Prostate gland (tissue), 2 donors: ENCODE data around the gene FABP1.

Experiments
- CTCF ChIP-seq, 4 experiments: fragments of 200-600 bp in 2 of 4; fragments of 450-650 bp in 2 of 4; sonication (generic) in 2 of 4; IDR thresholded peaks; 1 replicate in 3 of 4; 2 replicates in 1 of 4; pipeline ENCODE4 v1.5.1; 2016 to 2019; ENCODE audit warnings: antibody characterized with exemption in 4 of 4, mild to moderate bottlenecking in 2 of 4, moderate library complexity in 2 of 4
- POLR2A ChIP-seq: fragments of 450-650 bp; IDR thresholded peaks from one replicate; pipeline ENCODE4 v1.6.1; 2016; ENCODE audit warnings: antibody characterized with exemption, mild to moderate bottlenecking

DNA sequence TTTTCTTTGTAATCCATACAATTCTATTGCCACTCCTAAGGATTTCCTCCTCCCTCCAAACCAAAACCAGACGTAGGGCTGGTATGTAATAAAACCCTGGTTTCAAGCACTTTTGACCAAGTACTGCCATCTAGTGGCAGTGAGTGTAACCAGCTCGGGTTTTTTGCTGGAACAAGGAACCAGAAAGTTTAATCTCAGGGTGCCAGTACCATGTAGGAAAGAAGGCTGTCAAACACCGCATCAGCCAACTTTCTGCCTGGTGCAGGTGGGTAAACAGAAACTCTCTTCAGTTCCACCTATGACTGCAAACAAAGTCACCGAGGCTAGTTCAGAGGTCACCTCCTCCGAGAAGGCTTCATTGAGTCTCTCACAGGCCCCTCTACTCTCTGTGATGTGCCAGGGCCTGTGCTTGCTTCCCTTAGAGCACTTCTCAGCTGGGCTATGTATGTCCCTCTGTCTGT lies 32.1 kb upstream of the FABP1 start:
- TF ChIP-seq CTCF (IDR thresholded peaks at IDR 0.05) (peak; percentile 43 to 82 (median 72)), POLR2A (no peak)
